HG02973 (cell line): Measurements from ENCODE around the gene ANKRD31.
"Not testable (repeated sequence)": the region's sequence is repeated elsewhere in the genome, so short reads cannot be mapped to it uniquely, and the experiment has no call there.

Experiments used
- ATAC-seq: cut with Tn5 transposase; IDR thresholded peaks from one replicate; pipeline ENCODE4 v1.9.1; 2021; ENCODE audit warnings: moderate library complexity; ENCODE audit not compliant: unreplicated experiment

The ANKRD31 gene

DNA sequence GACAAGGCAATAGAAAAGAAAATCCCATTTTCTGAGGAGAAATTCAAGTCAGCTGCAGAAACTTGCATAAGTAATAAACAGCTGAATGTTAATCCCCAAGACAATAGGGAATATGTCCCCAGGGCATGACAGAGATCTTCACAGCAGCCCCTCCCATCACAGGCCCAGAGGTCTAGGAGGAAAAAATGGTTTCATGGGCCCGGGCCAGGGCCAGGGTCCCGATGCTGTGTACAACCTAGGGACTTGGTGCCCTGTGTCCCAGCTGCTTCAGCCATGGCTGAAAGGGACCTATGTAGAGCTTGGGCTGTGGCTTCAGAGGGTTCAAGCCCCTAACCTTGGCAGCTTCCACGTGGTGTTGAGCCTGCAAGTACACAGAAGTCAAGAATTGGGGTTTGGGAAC, 75.2 kb downstream of the ANKRD31 start:
- not testable (repeated sequence) for ATAC-seq

DNA sequence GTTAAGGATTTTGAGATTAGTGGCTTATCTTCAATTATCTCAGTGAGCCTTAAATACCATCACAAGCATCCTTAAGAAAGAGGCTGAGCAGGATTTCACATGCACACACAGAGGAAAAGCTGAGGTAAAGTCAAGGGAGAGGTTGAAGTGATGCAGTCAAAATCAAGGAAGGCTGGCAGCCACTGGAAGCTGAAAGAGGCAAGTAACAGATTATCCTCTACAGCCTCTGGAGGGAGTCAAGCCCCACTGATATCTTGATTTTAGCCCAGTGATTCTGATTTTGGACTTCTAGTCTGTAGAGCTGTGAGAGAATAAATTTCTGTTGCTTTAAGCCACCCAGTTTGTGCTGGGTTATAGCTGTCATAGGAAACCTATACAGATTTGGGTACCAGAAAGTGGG, 80.1 kb downstream of the ANKRD31 start:
- no peak for ATAC-seq

DNA sequence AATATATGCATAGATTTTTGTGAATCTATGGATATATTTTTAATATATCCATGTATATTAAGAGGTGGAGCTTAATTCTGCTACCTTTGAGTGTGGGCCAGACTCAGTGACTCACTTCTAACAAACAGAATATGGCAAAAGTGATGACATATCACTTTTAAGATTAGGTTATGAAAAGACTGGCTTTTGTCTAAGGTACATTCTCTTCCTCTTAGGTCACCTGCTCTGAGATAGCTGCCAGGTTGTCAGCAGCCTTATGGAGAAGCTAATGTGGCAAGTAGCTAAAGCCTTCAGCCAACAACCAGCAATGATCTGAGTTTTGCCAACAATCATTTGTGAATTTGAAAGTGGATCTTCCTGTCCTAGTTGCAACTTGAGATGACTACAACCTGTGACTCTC, 83.8 kb downstream of the ANKRD31 start:
- no peak for ATAC-seq

DNA sequence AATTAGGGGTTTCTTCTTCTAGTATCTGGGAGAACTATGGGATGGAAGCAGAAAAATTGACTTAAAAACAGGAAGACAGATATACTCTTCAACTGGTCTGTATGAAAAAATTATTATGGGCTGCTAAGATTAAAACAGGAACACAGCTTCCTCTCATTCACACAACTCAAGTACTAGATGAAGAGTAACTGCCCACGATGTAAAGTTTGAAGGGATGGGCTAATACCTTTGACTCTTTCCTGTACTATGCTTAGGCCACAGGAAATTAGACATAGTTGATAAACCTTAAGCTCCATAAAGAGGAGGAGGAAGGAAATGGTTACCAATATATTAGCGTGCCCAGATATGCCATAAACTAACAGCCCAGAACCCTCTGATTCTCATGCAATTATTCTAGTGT, 88.6 kb downstream of the ANKRD31 start:
- ATAC-seq, result no peak

DNA sequence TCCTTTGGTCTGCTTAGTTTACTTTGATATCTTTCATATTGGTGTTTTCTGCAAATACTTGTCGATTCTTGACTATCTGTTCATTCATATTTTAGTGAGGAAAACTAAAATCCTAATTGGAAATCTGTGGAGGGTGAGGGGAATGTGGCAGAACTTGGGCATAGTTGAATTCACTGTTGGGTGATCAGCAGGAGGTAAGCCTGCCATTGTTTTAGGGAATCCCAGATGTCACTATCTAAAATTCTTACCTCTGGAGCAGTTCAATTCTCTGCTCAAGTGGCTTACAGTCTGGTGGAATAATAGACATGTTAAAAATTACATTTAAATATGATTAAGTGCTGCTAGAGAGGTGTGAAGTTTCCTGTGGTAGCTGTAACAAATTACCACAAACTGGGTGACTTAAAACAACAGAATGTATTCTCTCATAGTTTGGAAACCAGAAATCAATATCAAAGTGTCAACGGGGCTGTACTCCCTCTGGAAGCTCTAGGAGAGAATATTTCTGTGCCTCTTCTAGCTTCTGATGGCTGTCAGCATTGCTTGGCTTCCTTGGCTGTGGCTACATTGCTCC, 94.0 kb downstream of the ANKRD31 start:
- ATAC-seq, result no peak

DNA sequence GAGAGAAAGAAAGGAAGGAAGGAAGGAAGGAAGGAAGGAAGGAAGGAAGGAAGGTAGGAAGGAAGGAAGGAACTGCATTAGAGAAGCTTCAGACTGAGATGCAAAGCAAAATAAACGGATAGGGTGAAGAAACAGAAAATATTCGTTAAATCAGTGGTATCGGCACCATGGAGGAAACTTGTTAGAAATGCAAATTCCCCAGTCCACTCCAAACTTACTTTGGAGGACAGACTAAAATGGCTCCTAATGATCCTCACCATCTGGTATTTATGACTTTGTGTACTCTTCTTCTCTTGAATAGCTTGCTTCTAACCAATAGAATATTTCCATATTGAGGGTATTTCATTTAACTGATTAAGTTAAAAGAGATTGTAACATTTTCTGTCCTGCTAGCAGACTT, 96.4 kb downstream of the ANKRD31 start:
- no peak for ATAC-seq

DNA sequence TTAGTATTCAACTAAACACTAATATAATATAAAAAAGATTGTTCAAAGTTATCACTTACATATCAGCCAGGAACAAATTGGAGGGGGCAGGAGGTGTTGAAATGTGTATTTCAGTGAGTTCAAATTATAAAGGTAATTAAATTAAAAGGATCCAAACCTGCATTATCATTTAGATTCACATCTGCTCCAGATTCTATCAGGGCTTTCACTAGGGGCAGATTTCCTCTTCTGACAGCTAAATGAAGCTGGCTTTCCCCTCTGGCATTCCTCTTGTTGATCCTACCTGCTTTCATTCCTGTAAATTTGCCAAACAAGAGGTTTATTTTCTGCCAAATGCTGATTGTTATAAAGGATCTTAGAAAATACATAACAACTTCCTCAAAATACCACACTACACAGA, 98.0 kb downstream of the ANKRD31 start:
- no peak for ATAC-seq

DNA sequence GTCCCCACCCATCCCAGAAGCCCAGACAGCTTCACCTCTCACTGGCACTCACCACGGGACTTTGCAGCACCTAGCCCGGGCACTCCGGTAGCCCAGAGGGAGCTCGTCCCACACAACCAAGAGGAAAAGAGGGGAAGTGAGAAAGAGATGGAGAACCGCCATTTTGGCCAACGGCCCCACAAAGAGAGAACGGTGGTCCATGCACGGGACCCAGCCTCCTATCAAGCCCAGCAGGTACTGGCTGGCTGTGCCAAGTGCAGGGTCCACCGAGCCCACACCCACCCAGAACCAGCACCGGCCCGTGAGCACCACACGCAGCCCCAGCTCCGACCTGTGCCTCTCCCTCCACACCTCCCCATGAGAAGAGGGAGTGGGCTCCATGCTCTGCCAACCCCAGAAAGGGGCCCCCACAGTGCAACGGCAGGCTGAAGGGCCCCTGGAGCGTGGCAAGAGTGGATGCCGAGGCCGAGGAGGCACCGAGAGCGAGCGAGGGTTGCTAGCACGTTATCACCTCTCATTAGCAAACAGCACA, 105.8 kb downstream of the ANKRD31 start:
- ATAC-seq, result no peak

DNA sequence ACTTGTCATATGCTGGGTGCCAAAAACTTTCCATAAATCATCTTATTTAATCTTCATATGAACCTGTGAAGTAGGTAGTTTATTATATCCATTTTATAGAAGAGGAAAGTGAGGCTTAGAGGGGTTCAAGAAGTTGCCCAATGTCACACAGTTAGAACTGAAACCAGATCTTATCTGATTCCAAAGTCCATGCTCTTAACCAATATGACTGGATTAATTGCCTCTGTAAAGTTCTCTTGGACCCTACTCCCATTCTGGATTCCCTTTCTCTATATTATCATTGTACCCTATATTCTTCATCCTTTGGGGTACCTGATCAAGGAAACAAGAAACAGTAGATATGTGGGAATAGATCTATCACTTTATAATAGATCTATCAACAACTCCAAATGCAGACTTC, 119.8 kb downstream of the ANKRD31 start:
- ATAC-seq, result no peak

DNA sequence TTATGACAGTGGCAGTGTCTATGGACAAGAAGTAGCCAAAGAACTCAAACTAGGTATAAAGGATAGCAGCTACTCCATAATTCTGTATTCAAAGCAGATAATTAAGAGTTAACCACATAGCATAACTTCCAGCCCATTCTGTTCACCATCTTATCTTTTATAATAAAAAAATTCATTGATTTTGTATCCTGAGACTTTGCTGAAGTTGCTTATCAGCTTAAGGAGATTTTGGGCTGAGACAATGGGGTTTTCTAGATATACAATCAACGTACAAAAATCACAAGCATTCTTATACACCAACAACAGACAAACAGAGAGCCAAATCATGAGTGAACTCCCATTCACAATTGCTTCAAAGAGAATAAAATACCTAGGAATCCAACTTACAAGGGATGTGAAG, 122.4 kb downstream of the ANKRD31 start:
- ATAC-seq, result not testable (repeated sequence)

DNA sequence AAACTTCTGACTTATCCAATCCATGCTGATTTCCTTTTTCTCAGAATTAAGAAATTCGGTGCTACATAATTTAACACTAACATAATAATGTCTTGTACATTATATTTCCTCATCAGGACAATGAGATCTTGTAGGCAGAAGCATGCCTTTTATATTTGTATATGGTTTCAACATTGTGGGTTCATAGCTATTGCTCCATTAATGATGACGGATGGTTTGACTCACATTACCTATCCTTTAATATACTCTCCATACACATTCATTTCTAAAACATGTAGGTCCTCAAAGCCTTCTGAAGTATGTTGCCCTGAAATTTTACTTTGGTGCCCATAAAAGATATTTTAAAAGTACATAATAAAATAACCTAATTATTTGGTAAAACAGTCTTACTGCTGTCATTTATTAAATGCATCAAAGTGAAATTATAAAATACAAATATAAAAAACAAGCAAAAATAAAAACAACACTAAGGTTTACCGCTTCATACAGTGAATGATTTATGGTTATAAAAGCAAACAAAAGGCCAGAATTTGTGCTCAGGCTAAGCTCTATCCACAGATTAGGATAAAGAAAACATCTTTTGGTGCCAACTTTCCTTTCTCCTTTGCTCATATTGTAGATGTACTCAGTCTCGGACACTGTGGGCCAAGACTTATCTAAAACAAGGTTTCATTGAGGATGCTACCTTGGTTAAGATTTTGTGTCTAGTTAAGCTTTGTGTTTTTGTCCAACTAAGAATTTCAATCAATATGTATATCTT, 123.1 kb downstream of the ANKRD31 start:
- ATAC-seq, result no peak

DNA sequence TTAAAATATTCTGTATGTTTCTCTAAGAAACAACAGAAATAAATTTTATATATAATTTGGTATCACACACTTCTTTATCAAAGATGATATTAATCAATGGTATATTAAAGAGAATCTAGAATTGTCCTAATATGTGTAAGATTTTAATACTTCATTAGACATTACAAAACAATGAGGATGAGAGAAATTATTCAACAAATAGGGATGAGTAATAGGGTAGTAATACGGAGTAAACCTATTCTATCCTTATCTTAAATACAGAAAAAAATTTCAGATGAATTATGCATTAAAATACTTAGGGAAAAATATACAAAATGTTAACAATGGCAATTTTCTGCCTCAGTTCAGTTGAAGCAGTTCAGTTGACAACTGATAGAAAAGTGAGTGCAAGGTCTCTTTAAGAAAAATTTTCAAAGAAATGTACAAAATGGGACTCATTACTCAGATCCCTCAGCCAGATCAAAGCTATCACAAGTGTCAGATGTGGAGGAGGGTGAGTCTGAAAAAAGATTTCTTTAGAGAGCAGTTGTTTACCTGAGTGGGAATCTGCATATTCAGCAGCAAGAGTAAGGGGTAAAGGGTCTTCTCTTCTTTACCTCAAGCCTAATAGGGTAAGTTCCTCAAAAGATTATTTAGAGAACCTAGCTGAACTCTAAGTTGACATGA, 127.6 kb downstream of the ANKRD31 start:
- no peak for ATAC-seq

DNA sequence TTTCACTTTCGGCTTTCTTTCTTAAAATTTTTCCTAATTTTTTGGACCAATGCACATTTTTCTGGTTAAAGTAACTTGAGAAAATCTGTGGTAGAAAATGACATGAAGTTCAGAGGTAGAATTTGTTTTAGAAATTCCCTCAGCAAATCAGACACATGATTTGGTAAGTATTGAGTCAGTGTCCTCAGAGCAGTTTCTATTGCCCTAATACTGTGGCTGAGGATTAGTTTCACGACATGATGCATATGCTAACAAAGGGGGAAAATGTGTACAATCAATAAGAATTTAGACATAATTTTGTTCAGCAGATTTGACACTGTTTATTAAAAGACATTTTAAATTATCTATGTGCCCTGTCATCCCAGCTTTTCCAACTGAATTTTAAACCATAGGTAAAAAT, 128.2 kb downstream of the ANKRD31 start:
- ATAC-seq, result no peak

DNA sequence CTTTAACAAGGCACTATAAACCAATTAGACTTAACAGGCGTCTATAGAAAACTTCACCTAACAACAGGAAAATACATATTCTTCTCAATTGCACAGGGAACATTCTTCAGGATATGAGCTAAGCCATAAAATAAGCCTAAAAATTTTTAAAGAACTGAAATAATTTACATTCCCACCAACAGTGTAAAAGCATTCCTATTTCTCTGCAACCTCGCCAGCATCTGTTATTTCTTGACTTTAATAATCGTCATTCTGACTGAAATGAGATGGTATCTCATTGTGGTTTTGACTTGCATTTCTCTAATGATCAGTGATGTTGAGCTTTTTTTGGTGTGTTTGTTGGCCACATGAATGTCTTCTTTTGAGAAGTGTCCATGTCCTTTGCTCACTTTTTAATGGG, 140.7 kb downstream of the ANKRD31 start:
- ATAC-seq, result not testable (repeated sequence)

DNA sequence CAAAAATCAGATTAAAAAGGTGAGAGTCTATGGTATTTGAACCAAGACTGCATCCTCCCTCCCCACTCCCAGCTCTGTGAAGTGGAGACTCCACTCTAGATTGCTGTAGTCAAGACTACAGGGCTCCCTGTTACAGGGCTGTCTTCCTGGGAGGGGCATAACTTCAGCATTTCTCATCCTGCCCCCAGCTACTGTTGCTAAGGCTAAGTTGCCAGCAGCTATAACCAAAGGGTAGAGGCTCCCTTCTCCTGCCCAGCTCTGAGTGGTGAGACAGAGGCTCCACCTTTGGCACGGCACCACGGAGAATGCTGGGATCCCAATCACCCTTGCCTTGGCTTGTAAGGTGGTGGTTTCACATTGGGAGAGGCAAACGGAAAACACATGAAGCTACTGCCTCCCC, 145.1 kb downstream of the ANKRD31 start:
- no peak for ATAC-seq

DNA sequence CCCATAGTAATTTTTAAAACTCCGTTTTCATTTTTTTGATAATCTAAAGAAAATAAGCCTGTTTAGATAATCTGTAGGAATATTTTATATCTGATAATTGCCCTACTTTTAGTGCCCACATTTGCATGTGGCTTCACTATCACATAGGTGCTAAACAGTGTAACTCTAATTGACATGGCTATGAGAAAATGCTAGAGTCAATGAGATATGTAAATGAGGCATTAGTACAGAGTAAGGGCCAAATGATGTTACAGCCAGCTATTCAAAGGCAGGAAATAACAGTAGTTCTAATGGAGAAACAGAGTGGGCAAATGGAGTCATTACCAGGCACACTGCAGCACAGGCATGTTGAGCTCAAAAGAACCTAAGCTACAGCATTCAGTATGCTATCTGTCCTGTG, 147.0 kb downstream of the ANKRD31 start:
- no peak for ATAC-seq

DNA sequence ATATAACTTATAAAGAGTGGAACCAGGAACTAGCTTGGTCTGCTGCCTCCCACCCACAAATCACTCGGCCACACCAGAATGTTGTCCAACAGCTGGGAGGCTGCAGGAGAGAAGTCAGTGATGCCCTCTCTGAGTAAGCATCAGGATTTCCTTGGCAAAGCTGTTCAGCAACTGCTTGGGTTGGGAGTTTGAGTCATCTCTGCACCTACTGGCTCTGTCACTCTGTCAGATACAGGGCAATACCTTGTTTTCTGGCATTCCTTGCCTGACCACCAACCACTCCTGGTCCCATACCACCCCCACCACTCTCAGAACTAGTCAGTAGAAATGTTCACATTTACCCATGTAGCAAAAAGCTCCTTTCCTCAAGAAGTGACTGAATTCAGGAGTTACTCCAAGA, 147.5 kb downstream of the ANKRD31 start:
- no peak for ATAC-seq

DNA sequence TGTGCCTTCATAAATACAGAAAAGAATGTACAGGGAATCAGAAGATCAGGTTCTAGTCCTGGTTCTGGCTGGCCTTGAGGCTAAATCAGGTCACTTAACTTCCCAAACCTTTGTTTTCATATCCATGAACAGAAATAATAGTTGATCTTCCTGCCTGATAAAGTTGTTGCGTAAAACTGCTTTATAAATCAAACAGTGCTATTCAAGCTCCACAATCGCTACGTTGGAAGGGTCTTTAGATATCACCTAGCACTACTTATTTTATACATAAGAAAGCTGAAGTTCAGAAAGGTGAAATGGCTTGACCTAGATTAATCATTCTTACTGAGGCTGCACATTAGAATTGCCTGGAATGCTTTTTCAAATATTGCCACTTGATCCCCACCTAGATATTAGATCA, 148.0 kb downstream of the ANKRD31 start:
- ATAC-seq, result no peak

DNA sequence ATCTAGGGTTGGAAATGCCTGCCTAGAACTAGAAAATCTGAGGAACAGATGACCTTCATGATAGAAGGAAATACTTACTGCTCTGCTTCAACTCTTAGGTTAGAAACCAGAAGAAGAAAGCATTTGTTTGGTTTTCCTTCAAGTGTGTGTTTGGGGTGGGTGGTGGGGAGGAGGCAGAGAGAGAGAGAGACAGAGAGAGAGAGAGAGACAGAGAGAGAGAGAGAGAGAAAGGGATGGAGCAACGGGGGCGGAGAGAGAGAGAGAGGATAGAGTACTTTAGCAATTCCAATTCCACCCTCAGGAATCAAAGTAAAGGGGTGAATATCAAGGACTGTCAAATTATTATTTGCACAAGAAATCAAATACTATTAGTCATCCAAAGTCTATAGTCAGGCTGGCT, 155.2 kb downstream of the ANKRD31 start:
- ATAC-seq, result no peak

DNA sequence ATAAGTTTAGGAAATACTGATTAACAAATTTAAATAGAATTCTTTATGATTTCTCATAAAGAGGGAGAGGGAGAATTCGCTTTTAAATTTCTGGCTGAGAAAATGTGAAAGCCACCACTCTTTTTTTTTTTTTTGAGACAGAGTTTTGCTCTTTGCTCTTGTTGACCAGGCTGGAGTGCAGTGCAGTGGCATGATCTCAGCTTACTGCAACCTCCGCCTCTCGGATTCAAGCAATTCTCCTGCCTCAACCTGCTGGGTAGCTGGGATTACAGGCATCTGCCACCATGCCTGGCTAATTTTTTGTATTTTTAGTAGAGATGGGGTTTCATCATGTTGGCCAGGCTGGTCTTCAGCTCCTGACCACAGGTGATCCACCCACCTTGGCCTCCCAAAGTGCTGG, 157.3 kb downstream of the ANKRD31 start:
- not testable (repeated sequence) for ATAC-seq

DNA sequence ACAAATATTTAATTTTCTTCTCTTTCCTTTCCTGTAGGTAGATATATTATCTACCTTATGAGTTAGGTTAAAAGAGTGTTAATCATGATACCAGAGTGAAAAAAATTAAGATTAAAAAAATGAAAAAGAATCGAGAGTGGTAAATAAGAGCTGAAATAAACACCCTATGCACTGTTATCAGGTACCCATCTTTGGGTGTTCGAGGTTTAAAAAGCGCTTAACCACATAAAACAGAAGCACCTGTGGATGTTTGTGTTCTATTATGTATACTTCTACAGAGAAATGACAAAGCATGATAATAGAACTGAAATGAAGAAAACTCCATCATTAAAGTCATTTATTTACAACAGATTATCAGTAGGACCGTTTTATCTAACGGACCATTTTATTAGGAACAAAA, 158.7 kb downstream of the ANKRD31 start:
- no peak for ATAC-seq

DNA sequence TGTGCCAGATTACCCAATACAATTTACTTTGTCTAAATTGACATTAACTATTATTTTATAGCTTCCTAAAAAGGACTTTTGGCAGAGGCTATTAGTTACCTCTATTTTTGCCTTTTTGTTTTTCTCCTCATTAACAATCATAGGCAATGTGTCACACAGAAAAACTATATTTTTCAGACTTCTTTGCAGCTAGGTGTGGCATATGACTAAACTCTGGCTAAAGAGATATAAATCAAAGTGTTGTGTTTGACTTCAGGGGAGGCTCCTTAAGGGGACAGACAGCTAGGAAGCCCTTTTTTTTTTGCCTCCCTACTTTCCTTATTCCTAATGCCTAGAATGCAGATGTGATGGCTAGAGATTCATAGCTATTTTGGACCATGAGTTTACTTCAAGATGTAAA, 164.6 kb downstream of the ANKRD31 start:
- no peak for ATAC-seq
